ENCODE results near the gene SLC9A9. TPM values are rescaled to one million over a fixed set of nuclear protein-coding genes. Genes with fewer than 3 reads are reported as not detected.
A peak's percentile ranks its signal among the peaks of the same experiment; 100 is the strongest.
"Not testable (repeated sequence)": the region's sequence is repeated elsewhere in the genome, so short reads cannot be mapped to it uniquely, and the experiment has no call there.

Gene SLC9A9
- total RNA-seq, 4 donors from 2014 or later, result 2.1 to 40.4 (median 7.2) TPM

- no peaks in the 10 kb centered on the region for H3K9me3 ChIP-seq
- no peak for TF ChIP-seq POLR2A (IDR thresholded peaks at IDR 0.05)
- TF ChIP-seq, protein P1, sequence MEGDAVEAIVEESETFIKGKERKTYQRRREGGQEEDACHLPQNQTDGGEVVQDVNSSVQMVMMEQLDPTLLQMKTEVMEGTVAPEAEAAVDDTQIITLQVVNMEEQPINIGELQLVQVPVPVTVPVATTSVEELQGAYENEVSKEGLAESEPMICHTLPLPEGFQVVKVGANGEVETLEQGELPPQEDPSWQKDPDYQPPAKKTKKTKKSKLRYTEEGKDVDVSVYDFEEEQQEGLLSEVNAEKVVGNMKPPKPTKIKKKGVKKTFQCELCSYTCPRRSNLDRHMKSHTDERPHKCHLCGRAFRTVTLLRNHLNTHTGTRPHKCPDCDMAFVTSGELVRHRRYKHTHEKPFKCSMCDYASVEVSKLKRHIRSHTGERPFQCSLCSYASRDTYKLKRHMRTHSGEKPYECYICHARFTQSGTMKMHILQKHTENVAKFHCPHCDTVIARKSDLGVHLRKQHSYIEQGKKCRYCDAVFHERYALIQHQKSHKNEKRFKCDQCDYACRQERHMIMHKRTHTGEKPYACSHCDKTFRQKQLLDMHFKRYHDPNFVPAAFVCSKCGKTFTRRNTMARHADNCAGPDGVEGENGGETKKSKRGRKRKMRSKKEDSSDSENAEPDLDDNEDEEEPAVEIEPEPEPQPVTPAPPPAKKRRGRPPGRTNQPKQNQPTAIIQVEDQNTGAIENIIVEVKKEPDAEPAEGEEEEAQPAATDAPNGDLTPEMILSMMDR (IDR thresholded peaks at IDR 0.05), result no peak
- DNase-seq, result no peak
- peak overlapping the region in 1 of 4 donors; percentile 41 for H3K27ac ChIP-seq
- H3K36me3 ChIP-seq, result no peaks in the 10 kb centered on the region
- H3K4me1 ChIP-seq, result peaks cover 0 to 3% (median 0%) of the 10 kb centered on the region in 4 donors
- H3K27me3 ChIP-seq, result no peaks in the 10 kb centered on the region
- no peak overlapping the region for H3K4me3 ChIP-seq
These were observed 37.9 kb downstream of the SLC9A9 start for GRCh38 chr3:143810166-143810952.

DNA sequence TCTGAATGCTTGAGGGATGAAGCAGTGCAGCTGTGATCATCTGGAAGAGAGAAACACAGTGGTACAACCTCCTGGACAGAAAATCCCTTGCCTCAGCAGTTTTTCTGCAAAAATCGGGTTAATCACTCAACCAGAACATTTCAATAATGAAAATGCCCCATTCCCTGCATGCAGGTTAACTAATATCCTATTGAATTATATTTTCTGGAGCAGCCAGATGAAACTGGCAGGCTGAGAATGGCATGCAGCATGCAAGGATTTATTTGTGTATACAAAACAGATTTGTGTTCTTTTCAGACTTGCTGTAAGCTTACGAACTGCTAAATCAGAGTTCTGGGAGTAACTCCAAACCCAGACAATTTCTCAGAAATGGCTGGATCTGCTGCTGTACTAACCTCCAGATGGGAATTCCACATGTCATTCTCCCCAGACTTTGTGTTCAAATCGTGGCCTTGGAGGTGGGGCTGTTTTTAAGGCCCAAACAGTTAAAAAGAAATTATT is 39.1 kb downstream of the SLC9A9 start:
- DNase-seq, result no peak
- H3K27ac ChIP-seq, result peak overlapping the region in 3 of 4 donors; percentile 30 to 43 (median 41)

GRCh38 chr3:143808030-143808429 is 40.2 kb downstream of the SLC9A9 start:
- no peak overlapping the region for H3K27ac ChIP-seq
- no peak overlapping the region for H3K4me3 ChIP-seq
- DNase-seq, result no peak
- TF ChIP-seq, protein P1 (IDR thresholded peaks at IDR 0.05), result no peak
- no peak for TF ChIP-seq POLR2A (IDR thresholded peaks at IDR 0.05)
- H3K9me3 ChIP-seq, result no peaks in the 10 kb centered on the region
- H3K36me3 ChIP-seq, result no peaks in the 10 kb centered on the region
- peaks cover 0 to 3% (median 0%) of the 10 kb centered on the region in 4 donors for H3K4me1 ChIP-seq
- no peaks in the 10 kb centered on the region for H3K27me3 ChIP-seq

More for the DNA sequence above, 39.1 kb downstream of the SLC9A9 start:
- no peak overlapping the region for H3K4me3 ChIP-seq
- H3K9me3 ChIP-seq, result no peaks in the 10 kb centered on the region
- H3K27me3 ChIP-seq, result no peaks in the 10 kb centered on the region
- TF ChIP-seq POLR2A (IDR thresholded peaks at IDR 0.05), result no peak
- TF ChIP-seq, protein P1 (IDR thresholded peaks at IDR 0.05), result no peak
- peaks cover 0 to 3% (median 0%) of the 10 kb centered on the region in 4 donors for H3K4me1 ChIP-seq
- H3K36me3 ChIP-seq, result no peaks in the 10 kb centered on the region

- Histone ChIP-seq H3K27ac (no peak overlapping the region), H3K4me1 (no peaks in the 10 kb centered on the region), H3K36me3 (no peaks in the 10 kb centered on the region), H3K4me3 (no peak overlapping the region), H3K9me3 (no peaks in the 10 kb centered on the region), H3K27me3 (no peaks in the 10 kb centered on the region)
- TF ChIP-seq, protein P1 (IDR thresholded peaks at IDR 0.05), result no peak
- no peak for TF ChIP-seq POLR2A (IDR thresholded peaks at IDR 0.05)
- DNase-seq, result no peak
These were observed 42.2 kb downstream of the SLC9A9 start for GRCh38 chr3:143806038-143806437.

DNA sequence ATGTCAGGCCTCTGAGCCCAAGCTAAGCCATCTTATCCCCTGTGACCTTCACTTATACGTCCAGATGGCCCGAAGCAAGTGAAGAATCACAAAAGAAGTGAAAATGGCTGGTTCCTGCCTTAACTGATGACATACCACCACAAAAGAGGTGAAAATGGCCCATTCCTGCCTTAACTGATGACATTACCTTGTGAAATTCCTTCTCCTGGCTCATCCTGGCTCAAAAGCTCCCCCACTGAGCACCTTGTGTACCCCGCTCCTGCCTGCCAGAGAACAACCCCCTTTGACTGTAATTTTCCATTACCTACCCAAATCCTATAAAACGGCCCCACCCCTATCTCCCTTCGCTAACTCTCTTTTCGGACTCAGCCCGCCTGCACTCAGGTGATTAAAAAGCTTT is 42.8 kb downstream of the SLC9A9 start:
- H3K27ac ChIP-seq, H3K9me3 ChIP-seq, H3K27me3 ChIP-seq, H3K4me3 ChIP-seq, H3K36me3 ChIP-seq, H3K4me1 ChIP-seq, DNase-seq: not testable (repeated sequence)

DNA sequence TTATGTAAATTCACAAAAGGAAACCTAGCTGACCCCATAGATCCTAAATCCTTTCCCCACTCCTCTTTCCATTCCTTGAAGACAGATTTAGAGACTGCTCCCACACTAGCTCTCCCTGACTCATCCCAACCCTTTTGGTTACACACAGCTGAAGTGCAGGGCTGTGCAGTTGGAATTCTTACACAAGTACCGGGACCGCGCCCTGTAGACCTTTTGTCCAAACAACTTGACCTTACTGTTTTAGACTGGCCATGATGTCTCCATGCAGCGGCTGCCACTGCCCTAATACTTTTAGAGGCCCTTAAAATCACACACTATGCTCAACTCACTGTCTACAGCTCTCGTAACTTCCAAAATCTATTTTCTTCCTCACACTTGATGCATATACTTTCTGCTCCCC is 47.2 kb downstream of the SLC9A9 start:
- H3K36me3 ChIP-seq, H3K27ac ChIP-seq, H3K4me3 ChIP-seq, H3K4me1 ChIP-seq, H3K9me3 ChIP-seq, H3K27me3 ChIP-seq: not testable (repeated sequence)
- peak in 1 of 3 donors; percentile 58 for DNase-seq

DNA sequence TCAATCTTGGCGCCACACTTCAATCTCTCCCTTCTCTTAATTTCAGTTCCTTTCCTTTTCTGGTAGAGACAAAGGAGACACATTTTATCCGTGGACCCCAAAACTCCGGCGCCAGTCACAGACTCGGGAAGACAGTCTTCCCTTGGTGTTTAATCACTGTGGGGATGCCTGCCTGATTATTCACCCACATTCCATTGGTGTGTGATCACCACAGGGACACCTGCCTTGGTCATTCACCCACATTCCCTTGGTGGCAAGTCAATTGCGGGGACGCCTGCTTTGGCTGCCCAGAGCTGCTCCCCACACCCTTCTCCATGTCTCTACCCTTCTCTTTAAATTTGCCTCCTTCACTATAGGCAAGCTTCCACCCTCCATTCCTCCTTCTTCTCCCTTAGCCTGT is 50.1 kb downstream of the SLC9A9 start:
- not testable (repeated sequence) for H3K4me1 ChIP-seq, DNase-seq, H3K4me3 ChIP-seq

More for the DNA sequence above, 50.1 kb downstream of the SLC9A9 start:
- H3K27ac ChIP-seq, H3K36me3 ChIP-seq, H3K9me3 ChIP-seq, H3K27me3 ChIP-seq: not testable (repeated sequence)
